ENCODE results near the gene NARF.

NARF gene

GRCh38 chr17:82518826-82519810 is 60.6 kb downstream of the NARF start, which contains the start of gene FOXK2:
FOXK2 (plus strand) TSS chr17:82519732; CDS start chr17:82519889, 157 bp downstream.
- no peak for TF ChIP-seq CTCF (IDR thresholded peaks at IDR 0.05)
- Histone ChIP-seq H3K4me2 (ENCODE audit: low read length) (peak within 1 kb of the TSS; percentile 89), H3K9ac (peak within 1 kb of the TSS; percentile 46), H3K4me1 (peaks cover 10% of the 10 kb centered on the region), H3K27me3 (ENCODE audit: control insufficient read depth, insufficient read depth, low read length) (no peaks in the 10 kb centered on the region), H3K4me3 (ENCODE audit: low read depth, low read length) (peak within 1 kb of the TSS; percentile 72), H3K9me3 (ENCODE audit: control insufficient read depth, low read length) (no peaks in the 10 kb centered on the region), H3K36me3 (ENCODE audit: control insufficient read depth, insufficient read depth, low read length) (no peaks in the 10 kb centered on the region), H3K27ac (peak within 1 kb of the TSS; percentile 80), H3K79me2 (peaks cover 32% of the 10 kb centered on the region), H2AFZ (peak within 1 kb of the TSS; percentile 89)

GRCh38 chr17:82519971-82520903 is 61.7 kb downstream of the NARF start:
- Histone ChIP-seq H3K27me3 (ENCODE audit: control insufficient read depth, insufficient read depth, low read length) (no peaks in the 10 kb centered on the region), H3K4me3 (ENCODE audit: low read depth, low read length) (peak overlapping the region; percentile 72), H3K27ac (peak overlapping the region; percentile 65), H3K4me2 (ENCODE audit: low read length) (peak overlapping the region; percentile 89), H2AFZ (peak overlapping the region; percentile 12), H3K4me1 (peaks cover 15% of the 10 kb centered on the region), H3K36me3 (ENCODE audit: control insufficient read depth, insufficient read depth, low read length) (no peaks in the 10 kb centered on the region), H3K9ac (peak overlapping the region; percentile 46), H3K9me3 (ENCODE audit: control insufficient read depth, low read length) (no peaks in the 10 kb centered on the region), H3K79me2 (peaks cover 40% of the 10 kb centered on the region)
- no peak for TF ChIP-seq CTCF (IDR thresholded peaks at IDR 0.05)

GRCh38 chr17:82524540-82524939 is 66.0 kb downstream of the NARF start:
- no peak overlapping the region for H2AFZ ChIP-seq
- peaks cover 55% of the 10 kb centered on the region for H3K79me2 ChIP-seq
- no peak overlapping the region for H3K9ac ChIP-seq
- no peak overlapping the region for H3K4me3 ChIP-seq (ENCODE audit: low read depth, low read length)
- TF ChIP-seq CTCF (IDR thresholded peaks at IDR 0.05): no peak
- no peaks in the 10 kb centered on the region for H3K9me3 ChIP-seq (ENCODE audit: control insufficient read depth, low read length)
- H3K27me3 ChIP-seq (ENCODE audit: control insufficient read depth, insufficient read depth, low read length): no peaks in the 10 kb centered on the region
- peak overlapping the region; percentile 37 for H3K27ac ChIP-seq
- peaks cover 41% of the 10 kb centered on the region for H3K4me1 ChIP-seq
- H3K4me2 ChIP-seq (ENCODE audit: low read length): no peak overlapping the region
- H3K36me3 ChIP-seq (ENCODE audit: control insufficient read depth, insufficient read depth, low read length): no peaks in the 10 kb centered on the region

- peaks cover 60% of the 10 kb centered on the region for H3K79me2 ChIP-seq
- TF ChIP-seq CTCF (IDR thresholded peaks at IDR 0.05): no peak
- H3K9me3 ChIP-seq (ENCODE audit: control insufficient read depth, low read length): no peaks in the 10 kb centered on the region
- H3K27me3 ChIP-seq (ENCODE audit: control insufficient read depth, insufficient read depth, low read length): no peaks in the 10 kb centered on the region
- H3K4me3 ChIP-seq (ENCODE audit: low read depth, low read length): no peak overlapping the region
- no peak overlapping the region for H3K9ac ChIP-seq
- H3K36me3 ChIP-seq (ENCODE audit: control insufficient read depth, insufficient read depth, low read length): no peaks in the 10 kb centered on the region
- peak overlapping the region; percentile 29 for H3K27ac ChIP-seq
- no peak overlapping the region for H3K4me2 ChIP-seq (ENCODE audit: low read length)
- no peak overlapping the region for H2AFZ ChIP-seq
- H3K4me1 ChIP-seq: peaks cover 42% of the 10 kb centered on the region
Observed at GRCh38 chr17:82525712-82526111, 67.2 kb downstream of the NARF start.
